ENCODE measurements around the gene C19orf85. TPM values are rescaled to one million over a fixed set of nuclear protein-coding genes. Genes with fewer than 3 reads are reported as not detected.

Gene C19orf85
- total and polyA plus RNA-seq, 3 experiments from 2014 or later: not detected

- POLR2A ChIA-PET: no interaction called here
- DNase-seq: no peak
- no peaks in the 10 kb centered on the region for H3K27me3 Mint-ChIP-seq
- H3K4me3 ChIP-seq (ENCODE audit: low read length): no peak overlapping the region
- peaks cover 0 to 22% (median 0%) of the 10 kb centered on the region in 3 donors for H3K36me3 Mint-ChIP-seq
- CTCF ChIA-PET: interaction anchor here (1.7 to 3.7 kb wide), 2 partner anchors 12 to 25 kb away, joined by 9 to 28 read pairs; no protein-coding TSS in a partner anchor
- no peaks in the 10 kb centered on the region for H3K9me3 ChIP-seq (ENCODE audit: low read length)
- H3K9me3 Mint-ChIP-seq: no peaks in the 10 kb centered on the region
- no peak overlapping the region for H3K27ac ChIP-seq (ENCODE audit: low read depth, low read length)
- H3K27me3 ChIP-seq (ENCODE audit: insufficient read depth, low read length, poor library complexity, severe bottlenecking): no peaks in the 10 kb centered on the region
- peaks cover 20% of the 10 kb centered on the region for H3K4me1 ChIP-seq (ENCODE audit: insufficient read depth, low read length)
- peak overlapping the region in 6 of 8 donors; percentile 30 to 92 (median 62) for H3K27ac Mint-ChIP-seq
- peaks cover 17 to 42% (median 32%) of the 10 kb centered on the region in 3 donors for H3K4me1 Mint-ChIP-seq
- no peaks in the 10 kb centered on the region for H3K36me3 ChIP-seq (ENCODE audit: insufficient read depth, low read length)
- peak overlapping the region; percentile 22 to 96 (median 48) for H3K4me3 Mint-ChIP-seq
Measured at GRCh38 chr19:55479045-55479444, 14.5 kb upstream of the C19orf85 start.

GRCh38 chr19:55478364-55478763, 13.8 kb upstream of the C19orf85 start:
- H3K4me3 Mint-ChIP-seq: peak overlapping the region; percentile 51 to 96 (median 71)
- CTCF ChIA-PET: interaction anchor here (1.7 to 3.7 kb wide), 2 partner anchors 11 to 26 kb away, joined by 9 to 28 read pairs; no protein-coding TSS in a partner anchor
- DNase-seq: no peak
- H3K9me3 ChIP-seq (ENCODE audit: low read length): no peaks in the 10 kb centered on the region
- H3K4me3 ChIP-seq (ENCODE audit: low read length): no peak overlapping the region
- peaks cover 0 to 22% (median 0%) of the 10 kb centered on the region in 3 donors for H3K36me3 Mint-ChIP-seq
- H3K27me3 Mint-ChIP-seq: no peaks in the 10 kb centered on the region
- peaks cover 17 to 42% (median 32%) of the 10 kb centered on the region in 3 donors for H3K4me1 Mint-ChIP-seq
- H3K4me1 ChIP-seq (ENCODE audit: insufficient read depth, low read length): peaks cover 17% of the 10 kb centered on the region
- peak overlapping the region in 7 of 8 donors; percentile 29 to 99 (median 66) for H3K27ac Mint-ChIP-seq
- no peak overlapping the region for H3K27ac ChIP-seq (ENCODE audit: low read depth, low read length)
- POLR2A ChIA-PET: no interaction called here
- H3K9me3 Mint-ChIP-seq: no peaks in the 10 kb centered on the region
- no peaks in the 10 kb centered on the region for H3K27me3 ChIP-seq (ENCODE audit: insufficient read depth, low read length, poor library complexity, severe bottlenecking)
- no peaks in the 10 kb centered on the region for H3K36me3 ChIP-seq (ENCODE audit: insufficient read depth, low read length)

- no peak overlapping the region for H3K27ac ChIP-seq (ENCODE audit: low read depth, low read length)
- no peak for DNase-seq
- Mint-ChIP-seq H3K9me3 (no peaks in the 10 kb centered on the region), H3K4me3 (peak overlapping the region; percentile 51 to 96 (median 66)), H3K36me3 (peaks cover 0 to 21% (median 0%) of the 10 kb centered on the region in 3 donors), H3K4me1 (peaks cover 17 to 42% (median 32%) of the 10 kb centered on the region in 3 donors), H3K27me3 (no peaks in the 10 kb centered on the region), H3K27ac (peak overlapping the region in 7 of 8 donors; percentile 17 to 99 (median 66))
- H3K27me3 ChIP-seq (ENCODE audit: insufficient read depth, low read length, poor library complexity, severe bottlenecking): no peaks in the 10 kb centered on the region
- ChIA-PET POLR2A (no interaction called here), CTCF (interaction anchor here (2.5 to 3.7 kb wide), 2 partner anchors 11 to 26 kb away, joined by 28 read pairs; no protein-coding TSS in a partner anchor)
- H3K36me3 ChIP-seq (ENCODE audit: insufficient read depth, low read length): no peaks in the 10 kb centered on the region
- peaks cover 17% of the 10 kb centered on the region for H3K4me1 ChIP-seq (ENCODE audit: insufficient read depth, low read length)
- H3K9me3 ChIP-seq (ENCODE audit: low read length): no peaks in the 10 kb centered on the region
- no peak overlapping the region for H3K4me3 ChIP-seq (ENCODE audit: low read length)
Measured at GRCh38 chr19:55477905-55478304, 13.4 kb upstream of the C19orf85 start.

GRCh38 chr19:55476100-55476775, 11.7 kb upstream of the C19orf85 start, which contains the start of gene ZNF628:
TSS of gene ZNF628 (plus strand) at chr19:55476617. CDS start at chr19:55479911, 3,294 bp downstream.
- Mint-ChIP-seq H3K4me1 (peaks cover 17 to 42% (median 32%) of the 10 kb centered on the region in 3 donors), H3K36me3 (peaks cover 0 to 14% (median 0%) of the 10 kb centered on the region in 3 donors), H3K27me3 (no peaks in the 10 kb centered on the region), H3K9me3 (no peaks in the 10 kb centered on the region), H3K27ac (peak within 1 kb of the TSS; percentile 92 to 99 (median 94)), H3K4me3 (peak within 1 kb of the TSS; percentile 89 to 96 (median 90))
- Histone ChIP-seq H3K4me3 (ENCODE audit: low read length) (peak within 1 kb of the TSS; percentile 92), H3K36me3 (ENCODE audit: insufficient read depth, low read length) (no peaks in the 10 kb centered on the region), H3K4me1 (ENCODE audit: insufficient read depth, low read length) (peaks cover 17% of the 10 kb centered on the region), H3K9me3 (ENCODE audit: low read length) (no peaks in the 10 kb centered on the region), H3K27me3 (ENCODE audit: insufficient read depth, low read length, poor library complexity, severe bottlenecking) (no peaks in the 10 kb centered on the region), H3K27ac (ENCODE audit: low read depth, low read length) (peak within 1 kb of the TSS; percentile 72)
- POLR2A ChIA-PET: interaction anchor here (0.5 to 2.2 kb wide), 21 partner anchors 9 to 1027 kb away, joined by 3 to 14 read pairs (median 5); partner anchors contain the start of genes FIZ1, HSPBP1, ISOC2 and KMT5C
- CTCF ChIA-PET: interaction anchor here (0.8 to 3.7 kb wide), 8 partner anchors 9 to 155 kb away, joined by 3 to 28 read pairs (median 4); partner anchors contain the start of genes FIZ1, ISOC2, NAT14 and ZNF784
- DNase-seq: peak; percentile 95 to 98 (median 97)

- Histone ChIP-seq H3K27ac (ENCODE audit: low read depth, low read length) (no peak overlapping the region), H3K4me1 (ENCODE audit: insufficient read depth, low read length) (peaks cover 17% of the 10 kb centered on the region), H3K36me3 (ENCODE audit: insufficient read depth, low read length) (no peaks in the 10 kb centered on the region), H3K9me3 (ENCODE audit: low read length) (no peaks in the 10 kb centered on the region), H3K27me3 (ENCODE audit: insufficient read depth, low read length, poor library complexity, severe bottlenecking) (no peaks in the 10 kb centered on the region), H3K4me3 (ENCODE audit: low read length) (no peak overlapping the region)
- H3K4me1 Mint-ChIP-seq: peaks cover 15 to 35% (median 28%) of the 10 kb centered on the region in 3 donors
- POLR2A ChIA-PET: no interaction called here
- H3K27ac Mint-ChIP-seq: peak overlapping the region in 2 of 8 donors; percentile 30 to 47
- no peaks in the 10 kb centered on the region for H3K9me3 Mint-ChIP-seq
- peak overlapping the region in 5 of 7 donors; percentile 15 to 90 (median 41) for H3K4me3 Mint-ChIP-seq
- H3K27me3 Mint-ChIP-seq: no peaks in the 10 kb centered on the region
- DNase-seq: no peak
- peaks cover 0 to 7% (median 0%) of the 10 kb centered on the region in 3 donors for H3K36me3 Mint-ChIP-seq
- CTCF ChIA-PET: interaction anchor here (1.2 to 2.5 kb wide), 2 partner anchors 11 to 29 kb away, joined by 3 to 10 read pairs; partner anchors contain the start of gene NAT14
Measured at GRCh38 chr19:55474269-55475265, 10.0 kb upstream of the C19orf85 start.

GRCh38 chr19:55473225-55474012, 8.9 kb upstream of the C19orf85 start:
- H3K27ac Mint-ChIP-seq: peak overlapping the region in 2 of 8 donors; percentile 24 to 30
- H3K4me1 Mint-ChIP-seq: peaks cover 10 to 23% (median 19%) of the 10 kb centered on the region in 3 donors
- H3K36me3 Mint-ChIP-seq: peaks cover 0 to 7% (median 0%) of the 10 kb centered on the region in 3 donors
- no peaks in the 10 kb centered on the region for H3K9me3 ChIP-seq (ENCODE audit: low read length)
- no peaks in the 10 kb centered on the region for H3K27me3 ChIP-seq (ENCODE audit: insufficient read depth, low read length, poor library complexity, severe bottlenecking)
- DNase-seq: no peak
- H3K4me1 ChIP-seq (ENCODE audit: insufficient read depth, low read length): peaks cover 17% of the 10 kb centered on the region
- CTCF ChIA-PET: interaction anchor here (1.7 kb wide), 1 partner anchor 31 kb away, joined by 7 read pairs; no protein-coding TSS in a partner anchor
- no peaks in the 10 kb centered on the region for H3K36me3 ChIP-seq (ENCODE audit: insufficient read depth, low read length)
- no peak overlapping the region for H3K4me3 ChIP-seq (ENCODE audit: low read length)
- H3K9me3 Mint-ChIP-seq: no peaks in the 10 kb centered on the region
- H3K27ac ChIP-seq (ENCODE audit: low read depth, low read length): no peak overlapping the region
- POLR2A ChIA-PET: no interaction called here
- H3K4me3 Mint-ChIP-seq: peak overlapping the region in 1 of 7 donors; percentile 72
- H3K27me3 Mint-ChIP-seq: no peaks in the 10 kb centered on the region

GRCh38 chr19:55472463-55472862, 7.9 kb upstream of the C19orf85 start:
- no peaks in the 10 kb centered on the region for H3K36me3 ChIP-seq (ENCODE audit: insufficient read depth, low read length)
- no peaks in the 10 kb centered on the region for H3K27me3 Mint-ChIP-seq
- H3K27ac ChIP-seq (ENCODE audit: low read depth, low read length): no peak overlapping the region
- CTCF ChIA-PET: interaction anchor here (1.7 kb wide), 1 partner anchor 32 kb away, joined by 7 read pairs; no protein-coding TSS in a partner anchor
- POLR2A ChIA-PET: no interaction called here
- H3K36me3 Mint-ChIP-seq: peaks cover 0 to 5% (median 0%) of the 10 kb centered on the region in 3 donors
- H3K4me3 Mint-ChIP-seq: peak overlapping the region in 1 of 7 donors; percentile 51
- H3K4me1 ChIP-seq (ENCODE audit: insufficient read depth, low read length): peaks cover 16% of the 10 kb centered on the region
- no peaks in the 10 kb centered on the region for H3K9me3 ChIP-seq (ENCODE audit: low read length)
- H3K27me3 ChIP-seq (ENCODE audit: insufficient read depth, low read length, poor library complexity, severe bottlenecking): no peaks in the 10 kb centered on the region
- H3K27ac Mint-ChIP-seq: no peak overlapping the region
- H3K4me3 ChIP-seq (ENCODE audit: low read length): no peak overlapping the region
- H3K4me1 Mint-ChIP-seq: peaks cover 5 to 17% (median 15%) of the 10 kb centered on the region in 3 donors
- DNase-seq: no peak
- no peaks in the 10 kb centered on the region for H3K9me3 Mint-ChIP-seq
